ENCODE measurements around the gene TAF11L7.
"Not testable (repeated sequence)": the region's sequence is repeated elsewhere in the genome, so short reads cannot be mapped to it uniquely, and the experiment has no call there.

The TAF11L7 gene

DNA sequence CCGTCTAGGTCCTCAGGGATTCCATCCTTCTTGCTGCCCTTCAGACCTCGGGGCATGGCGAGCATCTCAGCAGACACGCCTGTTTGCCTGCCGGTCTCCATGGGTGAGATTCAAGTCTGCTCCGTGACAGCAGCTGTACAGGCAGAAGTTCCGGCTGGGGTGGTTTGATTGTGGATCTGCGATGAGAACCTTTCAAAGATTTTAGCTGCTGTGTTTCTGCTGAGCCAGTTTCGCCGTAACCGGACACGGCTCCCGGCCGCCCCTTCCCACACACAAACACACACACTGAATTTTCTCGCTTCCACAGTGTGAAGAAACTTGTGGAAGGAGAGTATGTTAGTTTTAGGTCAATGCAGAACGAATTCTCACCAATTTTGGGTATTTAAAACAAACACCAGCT is at the start of gene TAF11L7:
Gene TAF11L7 (minus strand): TSS at position 101 of the 400 bp plus-strand sequence.
- not testable (repeated sequence) for DNase-seq (ENCODE audit: low read depth)

DNA sequence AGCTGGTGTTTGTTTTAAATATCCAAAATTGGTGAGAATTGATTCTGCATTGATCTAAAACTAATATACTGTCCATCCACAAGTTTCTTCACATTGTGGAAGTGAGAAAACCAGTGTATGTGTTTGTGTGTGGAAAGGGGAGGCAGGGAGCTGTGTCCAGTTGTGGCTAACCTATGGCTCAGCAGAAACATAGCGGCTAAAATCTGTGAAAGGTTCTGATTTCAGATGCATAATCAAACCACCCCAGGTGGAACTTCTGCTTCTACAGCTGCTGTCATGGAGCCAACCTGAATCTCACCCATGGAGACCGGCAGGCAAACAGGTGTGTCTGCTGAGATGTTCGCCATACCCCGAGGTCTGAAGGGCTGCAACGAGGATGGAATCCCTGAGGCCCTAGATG is 48.6 kb upstream of the TAF11L7 start, which contains the start of gene TAF11L14:
Gene TAF11L14 (plus strand): TSS at position 301 of the 400 bp plus-strand sequence.
- DNase-seq (ENCODE audit: low read depth), result no peak

GRCh38 chr5:17631788-17632187 is 46.2 kb upstream of the TAF11L7 start, which contains the start of gene TAF11L13:
Gene TAF11L13, plus strand, starts transcription at chr5:17632088.
- not testable (repeated sequence) for DNase-seq (ENCODE audit: low read depth)

DNA sequence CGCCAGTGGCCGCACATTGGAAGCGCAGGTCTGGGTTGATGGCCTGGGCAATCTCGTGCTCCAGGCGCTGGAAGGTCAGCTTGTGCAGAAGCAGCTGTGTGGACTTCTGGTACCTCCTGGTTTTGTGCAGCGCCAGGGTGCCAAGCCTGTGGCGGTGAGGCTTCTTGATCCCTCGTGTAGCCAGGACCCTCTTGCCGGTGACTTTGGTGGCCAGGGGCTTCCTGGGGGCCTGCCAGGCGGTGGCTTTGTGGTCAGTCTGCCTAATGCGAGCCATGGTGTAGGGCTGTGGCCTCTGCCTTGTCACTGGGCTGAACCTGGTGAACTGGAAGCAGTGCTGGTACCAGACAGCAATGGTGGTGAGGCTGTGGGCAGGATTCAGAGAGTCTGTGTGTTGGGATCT is 40.1 kb upstream of the TAF11L7 start:
- DNase-seq (ENCODE audit: low read depth), result no peak

DNA sequence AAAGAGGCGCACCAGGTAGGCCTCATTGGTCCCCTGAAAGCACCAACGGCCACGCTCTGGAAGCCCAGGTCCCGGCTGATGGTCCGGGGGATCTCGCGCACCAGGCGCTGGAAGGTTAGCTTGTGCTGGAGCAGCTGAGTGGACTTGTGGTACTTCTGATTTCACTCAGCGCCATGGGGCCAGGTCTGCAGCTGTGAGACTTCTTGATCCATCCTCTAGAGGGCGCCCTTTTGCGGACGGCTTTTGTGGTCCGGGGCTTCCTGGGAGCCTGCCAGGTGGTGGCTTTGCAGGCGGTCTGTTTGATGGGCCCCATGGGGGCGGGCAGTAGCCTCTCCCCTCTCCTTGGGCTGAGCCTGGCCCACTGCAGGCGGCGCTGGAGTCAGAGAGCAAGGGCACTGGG is 35.1 kb upstream of the TAF11L7 start:
- no peak for DNase-seq (ENCODE audit: low read depth)

DNA sequence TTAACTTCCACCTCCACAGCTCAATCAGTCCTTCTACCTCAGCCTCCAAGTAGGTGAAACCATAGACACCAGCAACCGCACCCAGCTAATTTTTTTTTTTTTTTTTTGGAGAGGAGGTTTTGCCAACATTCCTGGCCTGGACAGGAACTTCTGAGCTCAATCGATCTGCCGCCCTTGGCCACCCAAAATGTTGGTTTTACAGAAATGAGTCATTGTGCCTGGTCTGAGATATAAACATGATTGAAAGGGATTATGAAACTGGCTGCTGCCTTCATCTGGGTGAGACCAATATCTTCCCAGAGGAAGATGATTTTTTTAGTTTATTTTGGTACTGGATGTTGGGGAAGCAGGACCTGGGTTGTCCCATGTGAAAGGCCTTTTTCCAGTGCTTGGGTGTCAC is 33.8 kb upstream of the TAF11L7 start:
- DNase-seq (ENCODE audit: low read depth), result no peak

- no peak for DNase-seq (ENCODE audit: low read depth)
Observed at GRCh38 chr5:17614872-17615605, 29.5 kb upstream of the TAF11L7 start.

GRCh38 chr5:17610092-17610491 is 24.5 kb upstream of the TAF11L7 start, which contains the start of gene TAF11L12:
Gene TAF11L12, plus strand, starts transcription at chr5:17610392.
- not testable (repeated sequence) for DNase-seq (ENCODE audit: low read depth)

GRCh38 chr5:17607461-17607860 is 21.9 kb upstream of the TAF11L7 start:
- not testable (repeated sequence) for DNase-seq (ENCODE audit: low read depth)

- no peak for DNase-seq (ENCODE audit: low read depth)
Observed at GRCh38 chr5:17604951-17605350, 19.4 kb upstream of the TAF11L7 start.

GRCh38 chr5:17603880-17604279 is 18.3 kb upstream of the TAF11L7 start, which contains the start of gene TAF11L11:
Gene TAF11L11, plus strand, starts transcription at chr5:17604183.
- not testable (repeated sequence) for DNase-seq (ENCODE audit: low read depth)

DNA sequence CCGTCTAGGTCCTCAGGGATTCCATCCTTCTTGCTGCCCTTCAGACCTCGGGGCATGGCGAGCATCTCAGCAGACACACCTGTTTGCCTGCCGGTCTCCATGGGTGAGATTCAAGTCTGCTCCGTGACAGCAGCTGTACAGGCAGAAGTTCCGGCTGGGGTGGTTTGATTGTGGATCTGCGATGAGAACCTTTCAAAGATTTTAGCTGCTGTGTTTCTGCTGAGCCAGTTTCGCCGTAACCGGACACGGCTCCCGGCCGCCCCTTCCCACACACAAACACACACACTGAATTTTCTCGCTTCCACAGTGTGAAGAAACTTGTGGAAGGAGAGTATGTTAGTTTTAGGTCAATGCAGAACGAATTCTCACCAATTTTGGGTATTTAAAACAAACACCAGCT is 12.2 kb upstream of the TAF11L7 start, which contains the start of gene TAF11L10:
Gene TAF11L10 (minus strand): TSS at position 101 of the 400 bp plus-strand sequence.
- DNase-seq (ENCODE audit: low read depth), result not testable (repeated sequence)

DNA sequence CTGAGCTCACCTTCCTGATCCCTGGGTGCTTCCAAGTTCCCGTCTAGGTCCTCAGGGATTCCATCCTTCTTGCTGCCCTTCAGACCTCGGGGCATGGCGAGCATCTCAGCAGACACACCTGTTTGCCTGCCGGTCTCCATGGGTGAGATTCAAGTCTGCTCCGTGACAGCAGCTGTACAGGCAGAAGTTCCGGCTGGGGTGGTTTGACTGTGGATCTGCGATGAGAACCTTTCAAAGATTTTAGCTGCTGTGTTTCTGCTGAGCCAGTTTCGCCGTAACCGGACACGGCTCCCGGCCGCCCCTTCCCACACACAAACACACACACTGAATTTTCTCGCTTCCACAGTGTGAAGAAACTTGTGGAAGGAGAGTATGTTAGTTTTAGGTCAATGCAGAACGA is 8.7 kb upstream of the TAF11L7 start, which contains the start of gene TAF11L9:
Gene TAF11L9 (minus strand): TSS at position 140 of the 400 bp plus-strand sequence.
- not testable (repeated sequence) for DNase-seq (ENCODE audit: low read depth)

GRCh38 chr5:17590860-17591259 is 5.3 kb upstream of the TAF11L7 start, which contains the start of gene TAF11L8:
Gene TAF11L8, minus strand, starts transcription at chr5:17590960.
- not testable (repeated sequence) for DNase-seq (ENCODE audit: low read depth)

All from activated T-cell treated with anti-CD3 and anti-CD28 coated beads for 48 hours (primary cell).